SK-N-DZ (cell line): ENCODE results near the gene GALNT14.

Source experiments
- DNase-seq: peaks from one replicate; pipeline ENCODE4 v3.0.0-alpha.2; 2015; ENCODE audit warnings: low spot score

The GALNT14 gene

GRCh38 chr2:30899516-30900054, 238.7 kb downstream of the GALNT14 start:
- no peak for DNase-seq

- no peak for DNase-seq
Observed at GRCh38 chr2:30897539-30897938, 240.7 kb downstream of the GALNT14 start.

GRCh38 chr2:30894498-30895119, 243.6 kb downstream of the GALNT14 start:
- no peak for DNase-seq

- no peak for DNase-seq
Observed at GRCh38 chr2:30888852-30889409, 249.3 kb downstream of the GALNT14 start.

GRCh38 chr2:30886080-30886479, 252.2 kb downstream of the GALNT14 start:
- no peak for DNase-seq

- no peak for DNase-seq
Observed at GRCh38 chr2:30883822-30884221, 254.4 kb downstream of the GALNT14 start.

GRCh38 chr2:30883184-30883583, 255.1 kb downstream of the GALNT14 start:
- no peak for DNase-seq

- no peak for DNase-seq
Observed at GRCh38 chr2:30880516-30880915, 257.7 kb downstream of the GALNT14 start.

GRCh38 chr2:30877833-30878232, 260.4 kb downstream of the GALNT14 start:
- no peak for DNase-seq

- no peak for DNase-seq
Observed at GRCh38 chr2:30872797-30873196, 265.4 kb downstream of the GALNT14 start.

GRCh38 chr2:30871980-30872789, 266.1 kb downstream of the GALNT14 start:
- DNase-seq: no peak

GRCh38 chr2:30871440-30871839, 266.8 kb downstream of the GALNT14 start:
- peak; percentile 18 for DNase-seq

- no peak for DNase-seq
Observed at GRCh38 chr2:30869988-30870387, 268.3 kb downstream of the GALNT14 start.

- DNase-seq: no peak
Observed at GRCh38 chr2:30867385-30867784, 270.9 kb downstream of the GALNT14 start.

- DNase-seq: no peak
Observed at GRCh38 chr2:30866974-30867373, 271.3 kb downstream of the GALNT14 start.

GRCh38 chr2:30865892-30866681, 272.2 kb downstream of the GALNT14 start:
- no peak for DNase-seq

GRCh38 chr2:30865243-30865642, 273.0 kb downstream of the GALNT14 start:
- DNase-seq: no peak

- peak; percentile 49 for DNase-seq
Observed at GRCh38 chr2:30862054-30862651, 276.1 kb downstream of the GALNT14 start.

GRCh38 chr2:30860726-30861125, 277.5 kb downstream of the GALNT14 start:
- no peak for DNase-seq
